Ovary (tissue), 3 donors: ENCODE results near the gene STH.

Experiments
- CTCF ChIP-seq, 3 donors: fragments of 450-650 bp in 2 of 3; fragments of 200-600 bp in 1 of 3; IDR thresholded peaks; one replicate each; pipeline versions ENCODE4 v1.5.1 to v1.8.0; 2016 to 2022; ENCODE audit warnings: antibody characterized with exemption in 3 of 3, mild to moderate bottlenecking in 1 of 3
- POLR2A ChIP-seq: fragments of 450-650 bp; IDR thresholded peaks from one replicate; pipeline ENCODE4 v1.6.1; 2017; ENCODE audit warnings: antibody characterized with exemption, mild to moderate bottlenecking, moderate library complexity
- donor health status: DM: no; HTN: no; CAD: no.

- TF ChIP-seq CTCF (IDR thresholded peaks at IDR 0.05) (no peak), POLR2A (no peak)
These were observed 3.3 kb upstream of the STH start for GRCh38 chr17:45995627-45996270.
